Limb (tissue), 2 donors: ENCODE measurements around the gene PPP3CA.

ENCODE experiments used
- DNase-seq, 2 donors: peaks; one replicate each; pipeline ENCODE4 v3.0.0-alpha.2; 2016; ENCODE audit errors: extremely low spot score in 2 of 2

PPP3CA gene

GRCh38 chr4:101177154-101177553, 170.2 kb downstream of the PPP3CA start:
- DNase-seq, result no peak

- peak; percentile 39 to 44 for DNase-seq
These were observed 171.2 kb downstream of the PPP3CA start for GRCh38 chr4:101175896-101176676.

- no peak for DNase-seq
These were observed 172.5 kb downstream of the PPP3CA start for GRCh38 chr4:101174679-101175345.

- DNase-seq, result no peak
These were observed 175.0 kb downstream of the PPP3CA start for GRCh38 chr4:101172369-101172768.

- DNase-seq, result no peak
These were observed 175.6 kb downstream of the PPP3CA start for GRCh38 chr4:101171747-101172146.

- no peak for DNase-seq
These were observed 178.0 kb downstream of the PPP3CA start for GRCh38 chr4:101169044-101170014.

- DNase-seq, result no peak
These were observed 183.4 kb downstream of the PPP3CA start for GRCh38 chr4:101163936-101164335.

- no peak for DNase-seq
These were observed 184.3 kb downstream of the PPP3CA start for GRCh38 chr4:101162990-101163380.

GRCh38 chr4:101160792-101161592, 186.3 kb downstream of the PPP3CA start:
- no peak for DNase-seq

GRCh38 chr4:101158507-101158906, 188.8 kb downstream of the PPP3CA start:
- DNase-seq, result no peak

GRCh38 chr4:101158134-101158482, 189.2 kb downstream of the PPP3CA start:
- DNase-seq, result no peak

- no peak for DNase-seq
These were observed 189.8 kb downstream of the PPP3CA start for GRCh38 chr4:101157415-101158133.

- no peak for DNase-seq
These were observed 190.6 kb downstream of the PPP3CA start for GRCh38 chr4:101156619-101157310.

GRCh38 chr4:101155945-101156344, 191.4 kb downstream of the PPP3CA start:
- no peak for DNase-seq

- DNase-seq, result no peak
These were observed 192.0 kb downstream of the PPP3CA start for GRCh38 chr4:101155368-101155767.

- DNase-seq, result no peak
These were observed 193.7 kb downstream of the PPP3CA start for GRCh38 chr4:101153653-101154052.

GRCh38 chr4:101152521-101152920, 194.8 kb downstream of the PPP3CA start:
- DNase-seq, result no peak

GRCh38 chr4:101148551-101148950, 198.8 kb downstream of the PPP3CA start:
- DNase-seq, result no peak

- DNase-seq, result no peak
These were observed 200.0 kb downstream of the PPP3CA start for GRCh38 chr4:101147283-101147682.

GRCh38 chr4:101145021-101145420, 202.3 kb downstream of the PPP3CA start:
- DNase-seq, result no peak
